ENCODE data around the gene ZNF428.

- TF ChIP-seq CTCF (IDR thresholded peaks at IDR 0.05) = no peak
- TF ChIP-seq EP300 (IDR thresholded peaks at IDR 0.05) = no peak
Observed at GRCh38 chr19:43631491-43631890, 12.1 kb upstream of the ZNF428 start.

Data from gastroesophageal sphincter (tissue), 3 donors.